IMR-90 (cell line): ENCODE measurements around the gene ZNF526. TPM values are rescaled to one million over a fixed set of nuclear protein-coding genes. Genes with fewer than 3 reads are reported as not detected.

Experiments
- ATAC-seq: fragments of 200-7000 bp; cut with Tn5 transposase; 2 replicates; pipeline ENCODE4 v1.9.1; 2020; ENCODE audit warnings: low read depth, mild to moderate bottlenecking, moderate library complexity
- BruUV-seq: library from RNA; stranded (reverse); fragments of 400-500 nt; replicated peaks from 2 replicates; lab custom pipeline; 2021; lab: Mats Ljungman, UMichigan
- CTCF ChIA-PET: fragments of 300-600 bp; formaldehyde crosslinking; extraction: SDS; loops from one replicate; lab custom pipeline; 2021; ENCODE audit warnings: antibody characterized with exemption; lab: Yijun Ruan, JAX
- POLR2A ChIA-PET: fragments of 300-600 bp; sonication (Branson Sonifier 250); formaldehyde crosslinking; loops from one replicate; lab custom pipeline; 2022; ENCODE audit warnings: antibody characterized with exemption; ENCODE audit not compliant: unreplicated experiment; lab: Charles Lee
- DNase-seq: peaks from one replicate; pipeline ENCODE4 v3.0.0; 2013
- H2AFZ ChIP-seq: replicated peaks from 2 replicates; pipeline ENCODE3; 2013; ENCODE audit warnings: low read length, mild to moderate bottlenecking; ENCODE audit not compliant: poor library complexity
- H2AK5ac ChIP-seq: 2 replicates; pipeline ENCODE4 v1.6.1; 2013; ENCODE audit warnings: low read depth, low read length, inconsistent platforms
- H2AK9ac ChIP-seq: replicated peaks from 2 replicates; pipeline ENCODE3; 2013; ENCODE audit warnings: mild to moderate bottlenecking, low read depth, low read length, moderate library complexity; ENCODE audit not compliant: poor library complexity
- H2BK120ac ChIP-seq: 2 replicates; pipeline ENCODE4 v1.6.1; 2013; ENCODE audit warnings: low read depth, low read length, inconsistent platforms
- H2BK15ac ChIP-seq: 3 replicates; pipeline ENCODE4 v1.6.1; 2013; ENCODE audit warnings: low read depth, low read length, inconsistent platforms
- H2BK20ac ChIP-seq: 2 replicates; pipeline ENCODE4 v1.6.1; 2013; ENCODE audit warnings: low read depth, mild to moderate bottlenecking, inconsistent platforms, low read length, moderate library complexity
- H2BK5ac ChIP-seq: 2 replicates; pipeline ENCODE4 v1.6.1; 2013; ENCODE audit warnings: mild to moderate bottlenecking, low read depth, low read length, inconsistent platforms; ENCODE audit not compliant: poor library complexity, severe bottlenecking
- H3K14ac ChIP-seq: replicated peaks from 2 replicates; pipeline ENCODE4 v1.6.1; 2013; ENCODE audit warnings: low read depth, low read length, inconsistent platforms
- H3K18ac ChIP-seq: 2 replicates; pipeline ENCODE4 v1.6.1; 2013; ENCODE audit warnings: low read depth, low read length, control low read depth
- H3K23ac ChIP-seq: 2 replicates; pipeline ENCODE4 v1.6.1; 2013; ENCODE audit warnings: low read depth, low read length, inconsistent platforms
- H3K27ac ChIP-seq: 2 replicates; pipeline ENCODE4 v1.5.1; 2013; ENCODE audit warnings: mild to moderate bottlenecking, control low read depth, low read length; ENCODE audit not compliant: insufficient read depth
- H3K27me3 ChIP-seq: 2 replicates; pipeline ENCODE4 v1.6.1; 2013; ENCODE audit warnings: low read length; ENCODE audit not compliant: control insufficient read depth, insufficient read depth
- H3K36me3 ChIP-seq: 2 replicates; pipeline ENCODE4 v1.6.1; 2013; ENCODE audit warnings: low read length, mixed read lengths; ENCODE audit not compliant: control insufficient read depth, insufficient read depth
- H3K4ac ChIP-seq: 2 replicates; pipeline ENCODE4 v1.6.1; 2013; ENCODE audit warnings: low read depth, low read length, inconsistent platforms
- H3K4me1 ChIP-seq: 2 replicates; pipeline ENCODE4 v1.6.1; 2013; ENCODE audit warnings: low read length, mixed read lengths; ENCODE audit not compliant: control insufficient read depth, insufficient read depth
- H3K4me2 ChIP-seq: 2 replicates; pipeline ENCODE4 v1.6.1; 2013; ENCODE audit warnings: low read depth, mild to moderate bottlenecking, control low read depth, low read length, moderate library complexity
- H3K4me3 ChIP-seq: 2 replicates; pipeline ENCODE4 v1.5.1; 2013; ENCODE audit warnings: low read depth, mild to moderate bottlenecking, control low read depth, low read length, moderate library complexity; ENCODE audit not compliant: insufficient read depth
- H3K56ac ChIP-seq: 2 replicates; pipeline ENCODE4 v1.6.1; 2013; ENCODE audit warnings: low read length, inconsistent platforms; ENCODE audit not compliant: insufficient read depth; ENCODE audit errors: extremely low read depth
- H3K79me1 ChIP-seq, 2 experiments: 2 replicates each; pipeline ENCODE4 v1.6.1; 2013; ENCODE audit warnings: low read length in 2 of 2, inconsistent platforms in 1 of 2, low read depth in 1 of 2
- H3K9ac ChIP-seq: 2 replicates; pipeline ENCODE4 v1.6.1; 2013; ENCODE audit warnings: low read depth, low read length, control low read depth
- H3K9me1 ChIP-seq: 2 replicates; pipeline ENCODE4 v1.6.1; 2013; ENCODE audit warnings: low read length, inconsistent platforms; ENCODE audit not compliant: insufficient read depth
- H3K9me3 ChIP-seq: 2 replicates; pipeline ENCODE4 v1.6.1; 2013; ENCODE audit warnings: low read length; ENCODE audit not compliant: control insufficient read depth, insufficient read depth
- H4K20me1 ChIP-seq: 2 replicates; pipeline ENCODE4 v1.6.1; 2013; ENCODE audit warnings: low read length, inconsistent platforms; ENCODE audit not compliant: insufficient read depth
- H4K5ac ChIP-seq: 2 replicates; pipeline ENCODE4 v1.6.1; 2013; ENCODE audit warnings: mild to moderate bottlenecking, low read depth, low read length, control low read depth
- H4K8ac ChIP-seq, 2 experiments: 2 replicates each; pipeline ENCODE4 v1.6.1; 2013; ENCODE audit warnings: low read depth in 2 of 2, low read length in 2 of 2, control low read depth in 1 of 2, inconsistent platforms in 1 of 2
- H4K91ac ChIP-seq: 2 replicates; pipeline ENCODE4 v1.6.1; 2013; ENCODE audit warnings: low read depth, low read length, inconsistent platforms; ENCODE audit not compliant: insufficient read depth
- BHLHE40 ChIP-seq: fragments of 150-350 bp; IDR thresholded peaks from 2 replicates; pipeline ENCODE4 v1.6.1; 2016; ENCODE audit warnings: mild to moderate bottlenecking, low read depth, low read length
- MAZ ChIP-seq: IDR thresholded peaks from 2 replicates; pipeline ENCODE4 v1.6.1; 2012; ENCODE audit warnings: low read depth, mild to moderate bottlenecking, low read length, improper control_type of control experiment, moderate library complexity, borderline replicate concordance
- MXI1 ChIP-seq: IDR thresholded peaks from 2 replicates; pipeline ENCODE4 v1.6.1; 2012; ENCODE audit warnings: low read depth, mild to moderate bottlenecking, low read length, moderate library complexity, borderline replicate concordance
- POLR2A ChIP-seq: IDR thresholded peaks from 2 replicates; pipeline ENCODE4 v1.6.1; 2012; ENCODE audit warnings: mild to moderate bottlenecking, low read depth, low read length
- RFX5 ChIP-seq: IDR thresholded peaks from 2 replicates; pipeline ENCODE4 v1.8.0; 2012; ENCODE audit warnings: low read depth, mild to moderate bottlenecking, low read length, moderate library complexity
- WGBS, 2 experiments: methylation state at CpG; one replicate each; pipeline versions ENCODE4 v1.1.5 to v1.1.7; 2013; ENCODE audit warnings: missing lambda C conversion rate in 2 of 2; ENCODE audit not compliant: insufficient read length in 1 of 2; ENCODE audit errors: extremely low coverage in 2 of 2; 5-methylcytosine and 5-hydroxymethylcytosine counted together
- dilution Hi-C: fragments of 300-500 bp; cut with HindIII; formaldehyde crosslinking; loops from one replicate; pipeline ENCODE4 v1.14.3; 2018; ENCODE audit warnings: low sequenced_read_pairs; ENCODE audit not compliant: unreplicated experiment
- in situ Hi-C: fragments of 300-500 bp; cut with MboI; formaldehyde crosslinking; loops from 3 replicates; pipeline ENCODE4 v1.14.3; 2019; ENCODE audit warnings: low sequenced_read_pairs, inconsistent platforms, mixed read lengths
- intact Hi-C: fragments of 100-400 bp; cut with micrococcal nuclease; formaldehyde crosslinking; loops from 2 replicates; pipeline ENCODE4 v1.10.0; 2022
- polyA plus RNA-seq, 3 experiments: library from polyadenylated mRNA; depleted of rRNA; stranded (reverse); fragments of >200 nt; gene quantifications; 2 replicates each; pipeline ENCODE4 v1.2.3, GENCODE V29; 2012; ENCODE audit warnings: low replicate concordance in 1 of 3
- total RNA-seq: library from RNA; depleted of rRNA; stranded (reverse); fragments of >200 nt; gene quantifications from 2 replicates; pipeline ENCODE4 v1.2.3, GENCODE V29; 2012
- TF ChIP-seq, protein P1 (sequence below): conservative IDR thresholded peaks from 2 replicates; pipeline ENCODE4 v1.5.1; 2012; ENCODE audit warnings: mild to moderate bottlenecking, low read depth, low read length, improper control_type of control experiment

ZNF526 gene
- total and polyA plus RNA-seq, 2 of the 4 experiments (the other 2 are of a cell fraction): 7.3 to 13.6 TPM

DNA sequence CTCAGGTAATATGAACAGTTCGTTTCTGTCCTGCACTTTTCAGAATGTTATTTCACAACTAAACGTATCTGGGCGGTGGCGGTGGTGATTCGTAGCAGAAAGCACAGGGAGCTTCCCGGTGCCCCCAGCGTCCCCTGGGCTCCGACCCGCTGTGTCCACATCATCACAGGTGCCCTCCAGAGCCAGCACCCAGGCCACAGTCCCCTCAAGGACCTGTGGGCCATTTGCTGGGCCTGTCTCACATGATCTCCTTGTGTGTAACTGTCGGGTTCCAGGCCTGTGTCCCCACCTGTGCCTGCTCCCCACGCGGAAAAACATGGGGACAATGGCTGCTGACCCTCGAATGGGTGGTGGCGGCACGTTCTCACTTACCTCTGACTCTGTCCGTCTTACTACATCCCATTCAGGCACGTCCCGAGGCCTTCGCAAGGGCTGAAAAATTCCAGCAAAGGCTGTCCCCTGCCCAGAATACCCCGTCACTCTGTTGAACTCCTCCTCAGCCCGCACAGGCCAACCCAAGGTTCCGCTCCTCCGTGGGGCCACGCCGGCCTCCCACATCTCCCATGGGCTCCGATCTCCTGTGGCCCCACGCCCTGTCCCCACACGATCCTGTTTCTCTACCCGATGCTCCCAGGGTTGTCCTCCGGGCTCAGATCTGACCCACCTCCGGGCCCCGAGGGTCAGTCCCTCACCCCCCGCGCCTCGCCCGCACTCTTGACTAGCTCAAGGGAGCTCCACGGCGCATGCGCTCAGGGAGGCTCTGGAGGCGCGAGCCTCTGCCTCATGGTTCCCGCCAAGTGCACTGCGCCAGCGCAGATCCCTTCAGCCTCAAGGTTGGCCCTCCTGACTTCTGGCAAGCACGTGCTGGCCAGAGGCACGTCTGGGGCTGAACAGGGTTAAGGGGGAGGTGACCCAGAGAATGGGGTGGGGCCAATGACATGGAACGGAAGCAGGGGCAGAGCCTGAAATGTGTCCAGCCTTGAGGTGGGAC, 23.8 kb upstream of the ZNF526 start:
- no peak overlapping the region for H4K5ac ChIP-seq
- POLR2A ChIA-PET: no interaction called here
- peaks cover under 1% of the 10 kb centered on the region; the same call in 1 of the 2 replicates for H4K20me1 ChIP-seq

More for the DNA sequence above, 23.8 kb upstream of the ZNF526 start:
- dilution Hi-C loops (no loop called here), in situ Hi-C loops (no loop called here), intact Hi-C loops (no loop called here)
- no peak for TF ChIP-seq POLR2A
- no peak for TF ChIP-seq BHLHE40
- TF ChIP-seq MAZ: no peak
- TF ChIP-seq RFX5: no peak
- TF ChIP-seq, protein P1, sequence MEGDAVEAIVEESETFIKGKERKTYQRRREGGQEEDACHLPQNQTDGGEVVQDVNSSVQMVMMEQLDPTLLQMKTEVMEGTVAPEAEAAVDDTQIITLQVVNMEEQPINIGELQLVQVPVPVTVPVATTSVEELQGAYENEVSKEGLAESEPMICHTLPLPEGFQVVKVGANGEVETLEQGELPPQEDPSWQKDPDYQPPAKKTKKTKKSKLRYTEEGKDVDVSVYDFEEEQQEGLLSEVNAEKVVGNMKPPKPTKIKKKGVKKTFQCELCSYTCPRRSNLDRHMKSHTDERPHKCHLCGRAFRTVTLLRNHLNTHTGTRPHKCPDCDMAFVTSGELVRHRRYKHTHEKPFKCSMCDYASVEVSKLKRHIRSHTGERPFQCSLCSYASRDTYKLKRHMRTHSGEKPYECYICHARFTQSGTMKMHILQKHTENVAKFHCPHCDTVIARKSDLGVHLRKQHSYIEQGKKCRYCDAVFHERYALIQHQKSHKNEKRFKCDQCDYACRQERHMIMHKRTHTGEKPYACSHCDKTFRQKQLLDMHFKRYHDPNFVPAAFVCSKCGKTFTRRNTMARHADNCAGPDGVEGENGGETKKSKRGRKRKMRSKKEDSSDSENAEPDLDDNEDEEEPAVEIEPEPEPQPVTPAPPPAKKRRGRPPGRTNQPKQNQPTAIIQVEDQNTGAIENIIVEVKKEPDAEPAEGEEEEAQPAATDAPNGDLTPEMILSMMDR: no peak
- TF ChIP-seq MXI1: no peak
- Histone ChIP-seq H2BK20ac (no peak overlapping the region), H2BK15ac (no peak overlapping the region), H3K56ac (no peak overlapping the region), H3K27me3 (no peaks in the 10 kb centered on the region), H4K91ac (no peak overlapping the region), H3K9ac (no peak overlapping the region), H3K23ac (no peak overlapping the region), H3K4ac (no peak overlapping the region), H3K9me3 (peaks cover 2% of the 10 kb centered on the region), H2BK120ac (no peak overlapping the region), H2AK9ac (no peak overlapping the region), H2BK5ac (no peak overlapping the region), H2AK5ac (no peak overlapping the region), H3K27ac (no peak overlapping the region), H3K4me3 (no peak overlapping the region), H3K14ac (no peak overlapping the region), H3K18ac (no peak overlapping the region), H4K8ac (no peak overlapping the region), H2AFZ (no peak overlapping the region), H3K36me3 (peaks cover 33% of the 10 kb centered on the region), H3K79me1 (peaks cover 4 to 32% of the 10 kb centered on the region in 2 experiments; a peak in 3 of 4 replicates), H3K4me2 (no peak overlapping the region), H3K9me1 (peaks cover 13% of the 10 kb centered on the region), H3K4me1 (peaks cover 4% of the 10 kb centered on the region; the same call in 1 of the 2 replicates)
- ATAC-seq (no peak), DNase-seq (no peak)
- CTCF ChIA-PET: no interaction called here
- 93% methylated on average over 34 of the region's 47 CpGs; no CpG with 5 or more reads in 1 of the 2 experiments for whole genome bisulfite sequencing, 2 experiments
- BruUV-seq: no TSS peak
